GM21423 (cell line): ENCODE measurements around the gene HAO2.
"Not testable (repeated sequence)": the region's sequence is repeated elsewhere in the genome, so short reads cannot be mapped to it uniquely, and the experiment has no call there.

Experiments
- ATAC-seq: cut with Tn5 transposase; IDR thresholded peaks from one replicate; pipeline ENCODE4 v1.9.1; 2021; ENCODE audit warnings: mild to moderate bottlenecking, moderate library complexity; ENCODE audit not compliant: unreplicated experiment

Gene HAO2

DNA sequence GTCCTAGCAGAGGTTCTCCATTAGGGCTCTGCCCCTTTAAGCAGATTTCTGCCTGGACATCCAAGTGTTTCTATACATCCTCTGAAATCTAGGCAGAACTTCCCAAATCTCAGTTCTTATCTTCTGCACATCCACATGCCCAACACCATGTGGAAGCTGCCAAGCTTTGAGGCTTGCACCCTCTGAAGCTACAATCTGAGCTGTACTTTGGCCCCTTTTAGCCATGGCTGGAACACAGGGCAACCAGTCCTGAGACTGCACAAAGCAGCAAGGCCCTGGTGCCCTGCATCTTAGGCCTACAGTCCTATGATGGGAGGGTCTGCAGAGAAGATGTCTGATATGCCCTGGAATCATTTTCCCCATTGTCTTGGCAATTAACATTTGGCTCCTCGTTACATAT is 8.0 kb downstream of the HAO2 start:
- ATAC-seq, result no peak

DNA sequence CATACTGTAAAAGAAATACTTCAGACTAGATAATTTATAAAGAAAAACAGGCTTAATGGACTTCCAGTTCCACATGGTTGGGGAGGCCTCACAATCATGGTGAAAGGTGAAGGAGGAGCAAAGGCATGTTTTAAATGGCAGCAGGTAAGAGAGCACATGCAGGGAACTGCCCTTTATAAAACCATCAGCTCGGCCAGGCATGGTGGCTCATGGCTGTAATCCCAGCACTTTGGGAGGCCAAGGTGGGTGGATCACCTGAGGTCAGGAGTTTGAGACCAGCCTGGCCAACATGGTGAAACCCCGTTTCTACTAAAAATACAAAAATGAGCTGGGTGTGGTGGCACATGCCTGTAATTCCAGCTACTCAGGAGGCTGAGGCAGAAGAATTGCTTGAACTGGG is 9.0 kb downstream of the HAO2 start:
- not testable (repeated sequence) for ATAC-seq

DNA sequence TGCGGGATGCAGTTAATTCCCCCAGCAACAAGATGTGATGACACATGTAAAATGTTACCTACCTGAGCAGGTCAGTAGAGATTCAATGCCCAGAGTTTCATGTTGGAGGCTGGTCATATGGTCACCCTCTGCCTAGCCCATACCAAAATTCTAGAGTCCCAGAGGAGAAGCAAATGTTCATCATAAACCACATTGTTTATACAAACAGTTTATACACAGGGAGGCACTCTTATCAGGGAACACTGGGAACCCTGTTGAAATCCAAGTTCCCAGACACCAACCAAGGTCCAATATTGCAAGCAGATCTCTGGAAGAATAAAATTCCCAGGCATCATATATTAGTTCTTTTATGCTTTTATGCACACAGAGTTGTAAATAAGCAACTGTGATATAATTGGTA is 10.5 kb downstream of the HAO2 start:
- no peak for ATAC-seq

DNA sequence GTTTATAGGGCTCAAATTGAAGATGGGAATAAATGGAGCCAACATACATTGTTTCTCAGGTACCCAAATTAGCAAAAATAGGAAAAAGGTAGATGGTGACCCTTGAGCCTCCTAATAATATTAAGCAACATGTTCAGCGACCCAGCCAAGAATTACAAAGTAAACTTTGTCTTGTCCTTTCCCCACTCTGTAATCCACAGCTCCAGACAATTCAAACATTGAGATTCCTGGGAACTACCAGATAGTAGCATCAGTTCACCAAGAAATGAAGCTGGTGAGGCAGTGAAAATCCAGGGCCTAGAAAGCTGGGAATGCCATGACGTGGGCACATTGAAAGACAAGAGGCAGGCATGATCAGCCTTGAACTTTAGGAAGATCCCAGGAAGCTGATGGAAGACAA is 11.7 kb downstream of the HAO2 start:
- ATAC-seq, result no peak

DNA sequence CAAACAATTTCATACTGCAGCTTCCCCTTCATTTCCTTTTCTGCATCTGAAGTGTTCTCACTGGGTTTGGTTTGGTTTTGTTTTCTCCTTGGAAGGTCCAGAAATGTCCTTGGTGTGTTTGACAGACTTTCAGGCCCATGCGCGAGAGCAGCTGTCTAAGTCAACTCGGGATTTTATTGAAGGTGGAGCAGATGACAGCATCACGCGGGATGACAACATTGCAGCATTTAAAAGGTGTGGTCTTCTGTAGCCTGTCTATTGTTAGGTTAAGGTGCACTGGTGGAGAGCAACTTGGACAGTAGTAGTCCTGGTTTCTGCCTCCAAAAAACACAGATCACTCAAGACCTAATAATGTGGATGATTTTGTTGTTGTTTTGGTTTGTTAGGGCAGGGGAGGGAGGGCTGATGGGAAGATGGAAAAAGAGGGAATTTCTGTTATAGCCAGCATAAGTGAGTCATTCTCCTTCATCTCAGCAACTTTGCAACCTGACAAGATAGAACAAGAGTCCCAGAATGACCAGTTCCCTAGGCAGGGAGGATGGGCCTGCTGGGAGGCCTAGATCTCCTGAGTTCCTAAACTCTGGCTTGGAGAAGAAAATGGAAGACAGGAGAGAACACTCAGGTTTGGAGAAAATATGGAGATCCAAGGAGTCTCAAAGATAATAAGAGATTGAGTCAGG is 12.5 kb downstream of the HAO2 start:
- no peak for ATAC-seq

DNA sequence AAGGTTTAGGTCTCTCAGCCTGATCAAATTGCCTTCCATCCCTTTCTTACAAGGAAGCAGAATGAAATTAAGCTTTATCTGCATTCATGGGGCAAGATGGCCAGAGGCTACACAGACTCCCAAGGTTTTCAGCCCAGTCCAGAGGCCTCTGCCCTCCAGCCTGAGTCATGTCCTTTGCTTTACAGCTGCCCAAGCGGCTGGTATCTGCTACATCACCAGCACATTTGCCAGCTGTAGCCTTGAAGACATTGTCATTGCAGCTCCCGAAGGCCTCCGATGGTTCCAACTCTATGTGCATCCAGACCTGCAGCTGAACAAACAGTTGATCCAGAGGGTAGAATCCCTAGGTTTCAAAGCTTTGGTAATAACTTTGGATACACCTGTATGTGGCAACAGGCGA is 16.0 kb downstream of the HAO2 start:
- no peak for ATAC-seq

DNA sequence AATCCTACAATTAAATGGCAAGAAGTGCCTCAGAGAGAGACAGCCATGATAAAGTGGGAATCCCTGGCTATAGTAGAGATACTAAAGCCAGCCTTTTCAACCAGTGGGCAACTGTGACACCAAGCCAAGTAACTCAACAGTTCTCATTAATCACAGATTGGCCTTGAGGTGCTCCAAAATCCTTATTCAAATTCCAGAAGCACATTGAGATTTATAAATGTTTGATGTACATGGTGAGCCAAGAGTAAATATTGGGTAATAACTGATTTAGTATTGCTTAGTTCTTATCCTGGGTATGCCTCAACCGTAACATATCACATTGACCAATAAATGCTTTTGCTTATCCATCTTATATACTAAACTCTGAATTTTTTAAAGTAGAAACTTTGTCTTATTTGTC is 17.1 kb downstream of the HAO2 start:
- no peak for ATAC-seq

DNA sequence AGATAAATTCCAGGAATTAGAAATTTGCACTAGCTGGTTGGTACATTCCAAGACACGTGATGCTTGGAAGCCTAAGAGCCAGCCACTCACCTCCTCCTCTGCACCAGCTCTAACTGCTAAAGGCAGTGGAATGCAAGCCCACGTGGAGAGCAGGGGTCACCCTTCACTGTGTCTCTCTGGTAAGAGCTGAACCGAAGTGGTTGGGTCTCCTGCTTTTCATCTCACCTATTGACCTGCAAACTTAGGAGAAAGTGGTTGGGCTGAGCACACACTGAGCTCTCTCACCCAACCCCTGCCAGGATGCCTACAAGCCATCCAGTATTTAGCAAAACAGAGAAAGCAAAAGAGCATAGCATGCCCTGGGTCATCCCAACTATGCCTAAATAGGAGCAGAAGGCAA is 19.3 kb downstream of the HAO2 start:
- no peak for ATAC-seq

DNA sequence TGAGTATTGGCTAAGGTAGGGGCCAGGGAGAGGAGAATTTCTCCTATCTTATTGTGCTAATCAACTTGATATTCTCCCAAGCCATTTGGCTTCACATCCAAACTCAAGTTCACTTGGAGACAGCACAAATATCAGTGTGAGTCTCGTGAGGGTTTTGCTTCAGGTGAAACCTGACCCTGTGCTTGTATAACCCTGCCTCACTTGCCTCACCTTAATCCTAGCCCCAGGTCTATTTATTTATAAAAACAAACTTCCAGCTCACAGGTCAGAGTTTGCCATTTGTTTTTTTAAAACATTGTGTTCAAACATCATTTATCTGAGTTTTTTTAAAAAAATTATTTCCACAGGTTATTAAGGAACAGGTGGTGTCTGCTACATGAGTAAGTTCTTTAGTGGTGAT is 19.9 kb downstream of the HAO2 start:
- no peak for ATAC-seq

DNA sequence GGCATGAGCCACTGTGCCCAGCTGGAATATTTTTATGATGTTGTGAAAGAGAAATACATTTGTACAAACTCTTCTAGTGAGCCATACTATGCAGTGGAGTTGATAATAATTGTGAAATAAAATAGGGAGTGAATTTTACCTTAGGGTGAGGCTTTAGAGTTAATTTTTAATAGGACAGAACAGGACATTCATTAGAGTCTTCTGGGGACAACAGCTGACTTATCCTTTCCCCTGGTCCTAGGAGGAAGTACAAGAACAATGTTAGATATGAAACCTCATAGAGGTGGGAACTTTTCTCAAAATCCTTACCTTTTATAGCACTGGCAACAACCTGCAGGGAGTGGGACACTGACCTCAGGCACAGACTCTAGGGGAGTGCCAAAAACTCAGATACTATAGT is 21.9 kb downstream of the HAO2 start:
- ATAC-seq, result no peak

DNA sequence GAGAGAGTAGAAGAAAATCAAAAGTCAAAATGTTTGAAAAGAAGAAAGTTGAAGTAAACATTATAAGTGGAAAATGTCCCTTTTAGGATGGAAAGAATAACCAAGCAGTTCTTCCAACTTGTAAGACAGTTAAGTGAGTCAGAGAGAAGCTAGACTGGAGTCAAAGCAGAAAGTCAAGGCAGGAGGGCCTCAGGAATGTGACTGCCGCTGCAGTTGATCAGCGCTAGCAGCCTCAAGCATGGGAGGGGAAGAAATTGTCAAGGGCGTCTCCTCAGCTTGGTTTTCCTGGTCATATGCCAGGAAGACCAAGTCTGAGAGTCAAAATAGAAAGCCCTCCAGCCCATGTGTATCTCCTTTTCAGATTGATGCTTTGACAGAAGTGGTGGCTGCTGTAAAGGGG is 23.2 kb downstream of the HAO2 start:
- no peak for ATAC-seq

DNA sequence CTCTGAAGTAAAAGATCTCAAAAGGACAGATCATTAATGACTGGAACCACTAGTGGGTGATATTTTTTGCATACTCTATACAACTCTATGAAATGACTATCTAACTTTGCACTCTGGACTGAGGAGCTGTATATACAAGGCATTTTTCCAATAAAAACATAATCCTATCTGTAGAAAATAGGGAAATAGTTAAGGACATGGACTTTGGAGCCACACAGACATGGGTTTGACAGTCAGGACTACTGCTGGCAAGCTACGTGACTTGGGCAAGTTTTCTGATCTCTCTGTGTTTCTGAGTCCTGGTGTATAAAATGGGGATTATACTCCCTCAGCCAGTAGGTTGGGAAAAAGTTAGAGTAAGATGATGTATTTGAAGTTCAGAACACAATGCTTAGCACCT is 25.5 kb downstream of the HAO2 start:
- no peak for ATAC-seq

DNA sequence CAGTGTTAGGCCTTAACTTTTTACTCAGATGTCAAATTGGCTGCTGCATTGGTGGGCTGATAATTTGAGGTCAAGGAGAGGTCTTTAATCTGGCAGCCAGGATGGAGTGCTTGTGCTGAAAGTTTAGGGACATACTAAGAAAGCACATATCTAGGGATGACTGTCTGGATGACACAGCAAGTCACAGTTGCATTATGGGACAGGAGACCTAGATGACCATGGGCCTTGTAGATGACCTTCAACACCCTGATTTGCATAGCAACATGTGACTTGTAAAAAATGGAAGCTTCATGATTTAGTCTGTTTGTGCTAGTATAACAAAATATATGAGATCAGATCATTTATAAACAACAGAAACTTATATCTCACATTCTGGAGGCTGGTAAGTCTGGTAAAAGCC is 28.4 kb downstream of the HAO2 start:
- ATAC-seq, result no peak

DNA sequence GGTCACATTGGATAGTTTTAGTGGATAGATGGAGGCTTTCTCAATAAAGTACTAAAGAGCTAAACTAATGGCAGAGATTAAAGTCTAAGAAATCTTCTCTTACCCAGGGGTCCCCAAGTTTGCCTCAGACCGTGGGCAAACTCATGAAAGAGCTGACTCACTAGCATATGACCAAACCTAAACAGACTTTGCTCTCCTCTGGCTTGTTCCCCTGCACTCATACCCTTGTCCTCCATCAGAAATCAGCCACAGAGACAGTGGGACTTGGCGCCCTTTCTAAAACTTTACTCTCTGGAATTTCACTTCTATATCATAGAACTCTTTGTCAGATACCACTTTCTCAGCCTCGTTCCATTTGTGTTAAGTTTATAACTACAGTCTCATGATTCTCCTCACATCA is 29.4 kb downstream of the HAO2 start:
- ATAC-seq, result no peak

DNA sequence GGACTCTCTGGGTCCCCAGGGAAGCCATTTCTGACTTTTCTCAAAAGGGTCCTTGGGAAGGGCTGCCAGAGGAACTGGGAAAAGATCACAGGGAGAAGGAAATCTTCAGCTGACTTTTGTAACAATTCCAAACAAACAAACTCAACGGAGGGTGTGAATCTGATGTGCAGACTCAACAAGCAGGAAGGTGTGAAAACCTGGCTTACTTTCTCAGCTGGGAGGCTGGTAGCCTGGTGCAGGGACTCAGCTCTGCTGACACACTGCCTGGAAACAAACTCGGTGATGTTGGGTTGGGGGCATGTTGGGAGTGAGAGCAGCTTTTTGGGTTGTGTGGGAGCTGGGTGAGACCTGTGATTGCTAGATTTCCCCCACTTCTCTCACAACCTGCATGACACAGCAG is 36.2 kb downstream of the HAO2 start:
- no peak for ATAC-seq

DNA sequence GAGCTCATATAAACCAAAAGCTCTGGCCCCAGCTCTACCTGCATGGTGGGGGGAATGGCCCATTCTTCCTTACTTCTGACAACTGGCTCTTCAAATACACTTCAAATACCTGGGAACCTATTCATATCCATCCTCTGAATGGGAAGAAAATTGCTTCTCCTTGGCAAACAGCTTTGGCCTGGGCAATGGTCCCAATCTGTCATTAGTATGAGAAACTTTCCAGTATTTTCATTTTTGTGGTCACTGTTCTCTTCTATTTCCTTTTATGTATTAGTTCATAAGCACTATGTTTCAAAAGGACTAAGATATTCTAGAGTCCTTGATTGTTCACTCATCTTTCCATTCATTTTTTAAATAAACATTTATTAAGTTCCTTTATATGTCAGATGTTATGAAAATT is 41.1 kb downstream of the HAO2 start:
- no peak for ATAC-seq

DNA sequence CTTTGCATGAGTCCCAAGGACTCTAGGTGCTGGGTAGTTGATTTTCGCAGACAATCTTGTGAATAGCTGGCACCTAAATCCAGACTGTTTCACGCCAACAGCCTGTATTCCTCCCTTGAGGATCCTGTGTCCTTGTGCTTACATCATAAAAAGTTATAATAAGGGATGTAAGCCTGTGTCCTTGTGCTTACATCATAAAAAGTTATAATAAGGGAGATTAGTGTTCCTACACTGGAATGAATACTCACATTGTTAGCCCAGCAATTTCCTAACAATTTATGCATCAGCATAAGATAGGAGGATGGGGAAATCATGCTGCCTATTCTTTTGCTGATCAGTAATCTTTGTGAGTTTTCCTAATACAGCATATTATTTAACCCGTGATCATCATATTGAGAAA is 42.4 kb downstream of the HAO2 start:
- ATAC-seq, result no peak

DNA sequence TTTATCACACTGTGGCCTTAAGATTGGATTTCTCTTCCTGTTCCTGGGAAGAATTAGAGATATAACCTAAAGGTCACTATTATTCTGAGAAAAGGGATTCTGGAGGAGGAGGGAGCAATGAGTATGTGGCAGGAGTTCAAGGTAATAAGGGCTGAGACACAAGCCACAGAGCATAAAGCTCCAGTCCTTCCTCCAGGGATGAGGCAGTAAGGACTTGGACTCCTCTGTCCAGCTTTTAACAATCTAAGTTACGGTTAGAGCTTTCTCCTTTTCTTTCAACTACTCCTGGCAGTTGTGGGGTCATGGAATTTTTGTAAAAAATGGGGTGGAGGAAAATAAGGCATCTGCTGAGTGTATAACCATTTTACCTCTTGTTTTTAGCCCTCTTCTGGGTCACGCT is 46.4 kb downstream of the HAO2 start, which contains the start of gene HSD3B2:
TSS of gene HSD3B2 (plus strand) at position 201 of the 400 bp plus-strand sequence. CDS start 270 bp downstream, outside the sequence.
- ATAC-seq, result no peak

DNA sequence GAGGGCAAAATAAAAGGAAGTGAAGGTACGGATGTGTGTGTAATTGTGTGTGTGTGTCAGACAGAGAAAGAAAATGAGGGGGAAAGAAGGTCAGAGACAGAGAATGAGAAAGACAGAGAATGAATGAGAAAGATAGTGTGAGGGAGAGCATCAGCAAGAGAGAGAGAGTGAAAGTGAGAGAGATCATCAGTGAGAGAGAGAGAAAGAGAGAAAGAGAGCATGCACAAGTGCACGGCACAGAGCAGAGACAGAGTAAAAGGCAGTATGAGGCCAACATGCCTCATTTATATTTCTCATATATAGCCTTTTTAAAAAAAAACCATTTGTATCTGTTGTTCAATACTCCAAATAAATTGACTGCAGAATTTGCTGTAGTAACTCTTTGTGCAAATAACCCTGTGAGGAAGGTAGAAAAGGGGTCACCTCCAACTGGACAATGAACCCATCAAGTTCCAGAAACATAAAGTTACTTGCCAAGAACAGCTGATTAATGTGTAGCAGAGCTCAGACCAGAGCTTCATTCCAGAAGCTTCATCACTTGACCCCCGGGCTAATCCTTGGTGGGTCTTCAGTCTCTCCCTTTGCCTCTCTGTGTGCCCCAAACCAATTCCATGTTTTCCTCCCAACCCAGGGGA is 47.5 kb downstream of the HAO2 start:
- no peak for ATAC-seq

DNA sequence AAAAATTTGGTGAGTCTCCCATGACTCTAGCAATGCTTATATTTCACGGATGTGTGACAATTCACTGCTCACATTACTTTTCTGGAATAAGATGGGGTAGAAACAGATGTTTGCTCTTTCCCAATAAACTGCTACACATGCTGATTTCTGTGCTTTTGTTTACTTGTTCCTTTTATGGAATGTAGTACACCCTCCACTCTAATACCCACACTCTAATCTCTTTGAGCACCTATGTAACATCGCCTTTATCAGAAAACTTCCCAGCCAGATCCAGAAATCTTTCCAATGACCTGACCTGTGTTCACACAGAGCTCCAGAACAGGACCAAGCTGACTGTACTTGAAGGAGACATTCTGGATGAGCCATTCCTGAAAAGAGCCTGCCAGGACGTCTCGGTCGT is 50.5 kb downstream of the HAO2 start:
- no peak for ATAC-seq

DNA sequence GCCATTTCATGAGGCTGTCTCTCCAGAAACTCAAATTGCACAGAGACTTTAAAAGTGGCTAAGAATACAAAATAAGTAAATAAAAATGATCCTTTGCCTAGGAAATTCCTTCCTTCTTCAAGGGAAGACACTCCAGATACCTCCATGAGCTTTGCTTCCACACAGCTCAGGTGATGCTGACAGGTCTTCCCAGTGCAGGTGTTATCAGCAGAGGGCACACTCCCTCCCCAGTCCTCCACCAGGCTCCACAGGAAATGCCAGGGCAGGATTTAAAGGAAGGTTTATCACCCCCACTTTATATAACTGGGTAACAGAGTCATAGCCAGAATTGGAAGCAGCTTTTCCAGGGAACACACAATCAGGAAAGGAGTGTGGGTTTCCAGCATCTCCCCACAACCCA is 52.1 kb downstream of the HAO2 start:
- no peak for ATAC-seq

DNA sequence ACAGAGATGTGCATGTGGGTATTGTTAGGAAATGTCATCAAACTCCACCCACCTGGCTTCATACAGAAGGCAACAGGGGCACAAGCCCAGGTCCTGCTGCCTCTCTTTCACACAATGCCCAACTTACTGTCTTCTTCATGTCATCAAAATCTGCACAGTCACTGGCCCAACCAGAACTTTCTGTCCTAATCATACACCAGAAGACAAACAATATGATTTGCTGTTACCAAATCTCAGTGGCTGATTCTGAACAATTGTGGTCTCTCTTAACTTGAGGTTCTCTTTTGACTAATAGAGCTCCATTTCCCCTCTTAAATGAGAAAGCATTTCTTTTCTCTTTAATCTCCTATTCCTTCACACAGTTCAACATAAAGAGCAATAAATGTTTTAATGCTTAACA is 54.0 kb downstream of the HAO2 start:
- no peak for ATAC-seq

DNA sequence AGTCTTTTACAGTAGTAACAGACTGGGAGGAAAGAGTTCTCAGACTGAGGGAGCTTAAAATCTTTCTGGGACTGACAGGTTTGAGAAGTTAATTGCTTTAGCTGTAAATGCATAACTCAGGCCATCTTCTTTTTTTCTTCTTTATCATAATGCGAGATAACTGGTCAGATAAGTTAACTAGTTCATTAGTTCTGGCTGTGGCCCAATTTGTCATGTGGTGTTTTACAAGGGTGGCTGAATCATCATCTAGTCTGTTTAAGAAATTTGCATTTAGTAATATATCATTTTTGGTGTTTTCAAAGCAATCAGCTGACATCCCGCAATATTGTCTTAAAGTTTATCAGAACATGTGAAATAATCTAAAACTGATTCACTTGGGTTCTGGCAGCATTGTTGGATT is 60.4 kb downstream of the HAO2 start:
- ATAC-seq, result no peak
